ENCODE results near the gene PLEKHA5.
"Not testable (repeated sequence)": the region's sequence is repeated elsewhere in the genome, so short reads cannot be mapped to it uniquely, and the experiment has no call there.

PLEKHA5 gene

GRCh38 chr12:19129486-19130223 lies at the start of gene PLEKHA5:
Gene PLEKHA5, plus strand, starts transcription at chr12:19129733. Its CDS starts 67 bp downstream, at chr12:19129800.
- ATAC-seq (replicated peaks) (peak; percentile 66 to 76), DNase-seq (peak; percentile 13)
- peaks cover 27 to 29% of the 10 kb centered on the region in 2 donors for H3K27me3 Mint-ChIP-seq

GRCh38 chr12:19080918-19081317 lies 48.6 kb upstream of the PLEKHA5 start:
- Mint-ChIP-seq H3K27ac (no peak overlapping the region), H3K27me3 (no peaks in the 10 kb centered on the region), H3K4me3 (no peak overlapping the region), H3K9me3 (peaks cover 3 to 6% of the 10 kb centered on the region in 2 donors), H3K4me1 (no peaks in the 10 kb centered on the region), H3K36me3 (no peaks in the 10 kb centered on the region)
- no peak for DNase-seq
- no peak for ATAC-seq (replicated peaks)

More at GRCh38 chr12:19129486-19130223, at the start of gene PLEKHA5:
- Mint-ChIP-seq H3K9me3 (peaks cover 9 to 13% of the 10 kb centered on the region in 2 donors), H3K36me3 (peaks cover 3 to 4% of the 10 kb centered on the region in 2 donors), H3K4me3 (peak within 1 kb of the TSS; percentile 85 to 91), H3K4me1 (peaks cover 10 to 17% of the 10 kb centered on the region in 2 donors), H3K27ac (peak within 1 kb of the TSS; percentile 53)

- ATAC-seq (replicated peaks) (no peak), DNase-seq (no peak)
- Mint-ChIP-seq H3K27me3 (no peaks in the 10 kb centered on the region), H3K36me3 (no peaks in the 10 kb centered on the region), H3K4me3 (no peak overlapping the region), H3K9me3 (peaks cover 3 to 6% of the 10 kb centered on the region in 2 donors), H3K27ac (no peak overlapping the region), H3K4me1 (no peaks in the 10 kb centered on the region)
Measured at GRCh38 chr12:19082365-19082911, 47.1 kb upstream of the PLEKHA5 start.

- Mint-ChIP-seq H3K9me3 (peaks cover 3 to 7% of the 10 kb centered on the region in 2 donors), H3K4me1 (no peaks in the 10 kb centered on the region), H3K36me3 (no peaks in the 10 kb centered on the region), H3K27ac (no peak overlapping the region), H3K4me3 (no peak overlapping the region), H3K27me3 (no peaks in the 10 kb centered on the region)
- DNase-seq (no peak), ATAC-seq (replicated peaks) (no peak)
Measured at GRCh38 chr12:19084547-19084946, 45.0 kb upstream of the PLEKHA5 start.

- DNase-seq (no peak), ATAC-seq (replicated peaks) (no peak)
- no peaks in the 10 kb centered on the region for H3K4me1 Mint-ChIP-seq
- H3K27ac Mint-ChIP-seq = no peak overlapping the region
- H3K4me3 Mint-ChIP-seq = no peak overlapping the region
- peaks cover 3 to 7% of the 10 kb centered on the region in 2 donors for H3K9me3 Mint-ChIP-seq
- H3K27me3 Mint-ChIP-seq = no peaks in the 10 kb centered on the region
- no peaks in the 10 kb centered on the region for H3K36me3 Mint-ChIP-seq
Measured at GRCh38 chr12:19085090-19085489, 44.4 kb upstream of the PLEKHA5 start.

GRCh38 chr12:19088606-19089005 lies 40.9 kb upstream of the PLEKHA5 start:
- H3K27ac Mint-ChIP-seq = no peak overlapping the region
- no peak for DNase-seq
- H3K4me3 Mint-ChIP-seq = no peak overlapping the region
- H3K9me3 Mint-ChIP-seq = peaks cover 0 to 3% of the 10 kb centered on the region in 2 donors
- no peaks in the 10 kb centered on the region for H3K36me3 Mint-ChIP-seq
- no peaks in the 10 kb centered on the region for H3K27me3 Mint-ChIP-seq
- no peaks in the 10 kb centered on the region for H3K4me1 Mint-ChIP-seq
- no peak for ATAC-seq (replicated peaks)

GRCh38 chr12:19092482-19092881 lies 37.1 kb upstream of the PLEKHA5 start:
- H3K4me1 Mint-ChIP-seq; H3K36me3 Mint-ChIP-seq; DNase-seq; H3K27me3 Mint-ChIP-seq; H3K9me3 Mint-ChIP-seq; H3K27ac Mint-ChIP-seq; ATAC-seq (replicated peaks); H3K4me3 Mint-ChIP-seq: not testable (repeated sequence)

GRCh38 chr12:19093218-19093617 lies 36.3 kb upstream of the PLEKHA5 start:
- ATAC-seq (replicated peaks) = no peak
- H3K4me1 Mint-ChIP-seq = no peaks in the 10 kb centered on the region
- H3K27ac Mint-ChIP-seq = no peak overlapping the region
- H3K4me3 Mint-ChIP-seq = no peak overlapping the region
- peaks cover 0 to 4% of the 10 kb centered on the region in 2 donors for H3K9me3 Mint-ChIP-seq
- no peaks in the 10 kb centered on the region for H3K36me3 Mint-ChIP-seq
- DNase-seq = no peak
- no peaks in the 10 kb centered on the region for H3K27me3 Mint-ChIP-seq

- H3K27ac Mint-ChIP-seq = no peak overlapping the region
- H3K36me3 Mint-ChIP-seq = no peaks in the 10 kb centered on the region
- DNase-seq (no peak), ATAC-seq (replicated peaks) (no peak)
- H3K9me3 Mint-ChIP-seq = peaks cover 0 to 4% of the 10 kb centered on the region in 2 donors
- H3K27me3 Mint-ChIP-seq = no peaks in the 10 kb centered on the region
- no peak overlapping the region for H3K4me3 Mint-ChIP-seq
- no peaks in the 10 kb centered on the region for H3K4me1 Mint-ChIP-seq
Measured at GRCh38 chr12:19095331-19095730, 34.2 kb upstream of the PLEKHA5 start.

- H3K4me3 Mint-ChIP-seq = no peak overlapping the region
- ATAC-seq (replicated peaks) (no peak), DNase-seq (no peak)
- no peaks in the 10 kb centered on the region for H3K36me3 Mint-ChIP-seq
- peaks cover 0 to 4% of the 10 kb centered on the region in 2 donors for H3K9me3 Mint-ChIP-seq
- H3K4me1 Mint-ChIP-seq = no peaks in the 10 kb centered on the region
- no peaks in the 10 kb centered on the region for H3K27me3 Mint-ChIP-seq
- no peak overlapping the region for H3K27ac Mint-ChIP-seq
Measured at GRCh38 chr12:19095756-19096480, 33.6 kb upstream of the PLEKHA5 start.

- Mint-ChIP-seq H3K27ac (no peak overlapping the region), H3K9me3 (peaks cover 0 to 3% of the 10 kb centered on the region in 2 donors), H3K27me3 (no peaks in the 10 kb centered on the region), H3K36me3 (no peaks in the 10 kb centered on the region), H3K4me1 (no peaks in the 10 kb centered on the region), H3K4me3 (no peak overlapping the region)
- DNase-seq (no peak), ATAC-seq (replicated peaks) (no peak)
Measured at GRCh38 chr12:19105463-19105862, 24.1 kb upstream of the PLEKHA5 start.

- peaks cover 0 to 3% of the 10 kb centered on the region in 2 donors for H3K9me3 Mint-ChIP-seq
- H3K27me3 Mint-ChIP-seq = no peaks in the 10 kb centered on the region
- no peaks in the 10 kb centered on the region for H3K36me3 Mint-ChIP-seq
- no peak overlapping the region for H3K27ac Mint-ChIP-seq
- ATAC-seq (replicated peaks) (no peak), DNase-seq (no peak)
- H3K4me3 Mint-ChIP-seq = no peak overlapping the region
- H3K4me1 Mint-ChIP-seq = no peaks in the 10 kb centered on the region
Measured at GRCh38 chr12:19107750-19108149, 21.8 kb upstream of the PLEKHA5 start.

GRCh38 chr12:19110221-19110940 lies 19.2 kb upstream of the PLEKHA5 start:
- Mint-ChIP-seq H3K27me3 (no peaks in the 10 kb centered on the region), H3K9me3 (peaks cover 0 to 3% of the 10 kb centered on the region in 2 donors), H3K27ac (no peak overlapping the region), H3K36me3 (no peaks in the 10 kb centered on the region), H3K4me3 (no peak overlapping the region), H3K4me1 (no peaks in the 10 kb centered on the region)
- no peak for DNase-seq
- ATAC-seq (replicated peaks) = no peak

- no peak overlapping the region for H3K4me3 Mint-ChIP-seq
- no peaks in the 10 kb centered on the region for H3K27me3 Mint-ChIP-seq
- H3K9me3 Mint-ChIP-seq = no peaks in the 10 kb centered on the region
- H3K4me1 Mint-ChIP-seq = no peaks in the 10 kb centered on the region
- ATAC-seq (replicated peaks) (no peak), DNase-seq (no peak)
- H3K36me3 Mint-ChIP-seq = no peaks in the 10 kb centered on the region
- no peak overlapping the region for H3K27ac Mint-ChIP-seq
Measured at GRCh38 chr12:19113464-19113863, 16.1 kb upstream of the PLEKHA5 start.
